Thoracic aorta (tissue), 2 donors: ENCODE measurements around the gene OS9. TPM values are rescaled to one million over a fixed set of nuclear protein-coding genes. Genes with fewer than 3 reads are reported as not detected.

ENCODE experiments used
- ATAC-seq: fragments of 150-250 bp; one replicate; pipeline ENCODE4 v1.8.0; 2017; ENCODE audit warnings: low read depth; ENCODE audit not compliant: insufficient number of reproducible peaks, low FRiP score
- DNase-seq: peaks from one replicate; pipeline ENCODE4 v3.0.0-alpha.2; 2020; ENCODE audit warnings: low spot score
- H3K27ac ChIP-seq, 2 donors: fragments of 200-600 bp; sonication (generic); 1 replicate in 1 of 2; 2 replicates in 1 of 2; pipeline ENCODE4 v1.5.1; 2016; ENCODE audit warnings: mild to moderate bottlenecking in 2 of 2, moderate library complexity in 2 of 2
- H3K27me3 ChIP-seq: fragments of 200-600 bp; sonication (generic); replicated peaks from 2 replicates; pipeline ENCODE4 v1.6.0; 2016; ENCODE audit warnings: mild to moderate bottlenecking; ENCODE audit not compliant: insufficient read depth
- H3K36me3 ChIP-seq: fragments of 200-600 bp; sonication (generic); one replicate; pipeline ENCODE4 v1.5.1; 2016
- H3K4me1 ChIP-seq, 2 donors: fragments of 200-600 bp; sonication (generic); 1 replicate in 1 of 2; 2 replicates in 1 of 2; pipeline versions ENCODE4 v1.5.1 to v1.6.0; 2016; ENCODE audit warnings: low read depth in 2 of 2, mild to moderate bottlenecking in 1 of 2; ENCODE audit not compliant: control insufficient read depth in 1 of 2
- H3K4me3 ChIP-seq: fragments of 200-600 bp; sonication (generic); 2 replicates; pipeline ENCODE4 v1.5.1; 2016; ENCODE audit warnings: mild to moderate bottlenecking
- H3K9me3 ChIP-seq: fragments of 200-600 bp; sonication (generic); 2 replicates; pipeline ENCODE4 v1.5.1; 2016
- CTCF ChIP-seq: fragments of 200-600 bp; sonication (generic); IDR thresholded peaks from one replicate; pipeline ENCODE4 v1.5.1; 2019; ENCODE audit warnings: antibody characterized with exemption
- total RNA-seq, 2 donors: library from RNA; depleted of rRNA; stranded (reverse); fragments of >200 nt; gene quantifications; one replicate each; pipeline versions ENCODE4 v1.1.0 to v1.2.3, GENCODE V29; 2016

The OS9 gene
- total RNA-seq, 2 donors from 2014 or later = 253 to 381 TPM

- H3K36me3 ChIP-seq = peaks cover 11% of the 10 kb centered on the region
- H3K9me3 ChIP-seq = no peaks in the 10 kb centered on the region
- DNase-seq (no peak), ATAC-seq (no peak)
- no peak for TF ChIP-seq CTCF
- peak overlapping the region; percentile 77 for H3K4me3 ChIP-seq
- peaks cover 0 to 19% of the 10 kb centered on the region in 2 donors for H3K4me1 ChIP-seq
- H3K27ac ChIP-seq = no peak overlapping the region
- H3K27me3 ChIP-seq = no peaks in the 10 kb centered on the region
These were observed 31.9 kb downstream of the OS9 start for GRCh38 chr12:57725851-57726150.

- no peaks in the 10 kb centered on the region for H3K27me3 ChIP-seq
These were observed 32.4 kb downstream of the OS9 start for GRCh38 chr12:57726151-57726883.

GRCh38 chr12:57726884-57727757, 33.2 kb downstream of the OS9 start:
- TF ChIP-seq CTCF = peak; percentile 35
- Histone ChIP-seq H3K27ac (no peak overlapping the region), H3K4me3 (peak overlapping the region; percentile 77), H3K27me3 (no peaks in the 10 kb centered on the region), H3K9me3 (no peaks in the 10 kb centered on the region), H3K4me1 (peaks cover 0 to 19% of the 10 kb centered on the region in 2 donors), H3K36me3 (no peaks in the 10 kb centered on the region)
- DNase-seq = no peak
- ATAC-seq = no peak

More at GRCh38 chr12:57726151-57726883, 32.4 kb downstream of the OS9 start:
- H3K4me1 ChIP-seq = peaks cover 0 to 19% of the 10 kb centered on the region in 2 donors
- H3K27ac ChIP-seq = no peak overlapping the region
- no peak for DNase-seq
- peak; percentile 60 for TF ChIP-seq CTCF
- peak; percentile 20 for ATAC-seq
- H3K4me3 ChIP-seq = peak overlapping the region; percentile 77
- no peaks in the 10 kb centered on the region for H3K9me3 ChIP-seq
- H3K36me3 ChIP-seq = peaks cover 6% of the 10 kb centered on the region

GRCh38 chr12:57727758-57728395, 33.9 kb downstream of the OS9 start:
- TF ChIP-seq CTCF = no peak
- Histone ChIP-seq H3K27ac (no peak overlapping the region), H3K4me1 (peaks cover 0 to 19% of the 10 kb centered on the region in 2 donors), H3K9me3 (no peaks in the 10 kb centered on the region), H3K36me3 (no peaks in the 10 kb centered on the region), H3K27me3 (no peaks in the 10 kb centered on the region), H3K4me3 (no peak overlapping the region)
- DNase-seq (no peak), ATAC-seq (no peak)

GRCh38 chr12:57729321-57729844, 35.5 kb downstream of the OS9 start:
- DNase-seq (no peak), ATAC-seq (no peak)
- Histone ChIP-seq H3K27me3 (no peaks in the 10 kb centered on the region), H3K36me3 (no peaks in the 10 kb centered on the region), H3K27ac (no peak overlapping the region), H3K9me3 (no peaks in the 10 kb centered on the region), H3K4me1 (peaks cover 0 to 19% of the 10 kb centered on the region in 2 donors), H3K4me3 (no peak overlapping the region)
- no peak for TF ChIP-seq CTCF
